ENCODE measurements around the gene MAN1A1.

MAN1A1 gene

GRCh38 chr6:119322715-119323350, 26.7 kb downstream of the MAN1A1 start:
- Histone ChIP-seq H3K9me3 (no peaks in the 10 kb centered on the region), H3K4me1 (no peaks in the 10 kb centered on the region), H3K27me3 (no peaks in the 10 kb centered on the region), H3K36me3 (peaks cover 0 to 16% (median 0%) of the 10 kb centered on the region in 3 donors), H3K4me3 (no peak overlapping the region), H3K27ac (no peak overlapping the region)
- intact Hi-C loops (cut with DNase I; ENCODE audit: low total_unique reads) = no loop called here
- no peak for TF ChIP-seq CTCF (IDR thresholded peaks at IDR 0.05)
- DNase-seq = no peak

GRCh38 chr6:119322034-119322433, 27.5 kb downstream of the MAN1A1 start:
- TF ChIP-seq CTCF (IDR thresholded peaks at IDR 0.05) = no peak
- Histone ChIP-seq H3K27ac (no peak overlapping the region), H3K36me3 (peaks cover 0 to 15% (median 0%) of the 10 kb centered on the region in 3 donors), H3K27me3 (no peaks in the 10 kb centered on the region), H3K4me3 (no peak overlapping the region), H3K4me1 (no peaks in the 10 kb centered on the region), H3K9me3 (no peaks in the 10 kb centered on the region)
- intact Hi-C loops (cut with DNase I; ENCODE audit: low total_unique reads) = no loop called here
- DNase-seq = no peak

GRCh38 chr6:119319694-119320093, 29.9 kb downstream of the MAN1A1 start:
- TF ChIP-seq CTCF (IDR thresholded peaks at IDR 0.05) = no peak
- H3K27ac ChIP-seq = no peak overlapping the region
- DNase-seq = no peak
- no peak overlapping the region for H3K4me3 ChIP-seq
- no peaks in the 10 kb centered on the region for H3K27me3 ChIP-seq
- intact Hi-C loops (cut with DNase I; ENCODE audit: low total_unique reads) = no loop called here
- H3K36me3 ChIP-seq = no peaks in the 10 kb centered on the region
- H3K4me1 ChIP-seq = peaks cover 0 to 13% (median 6%) of the 10 kb centered on the region in 4 donors
- no peaks in the 10 kb centered on the region for H3K9me3 ChIP-seq

- no peak overlapping the region for H3K27ac ChIP-seq
- H3K27me3 ChIP-seq = no peaks in the 10 kb centered on the region
- no peak overlapping the region for H3K4me3 ChIP-seq
- intact Hi-C loops (cut with DNase I; ENCODE audit: low total_unique reads) = no loop called here
- no peak for TF ChIP-seq CTCF (IDR thresholded peaks at IDR 0.05)
- peaks cover 0 to 22% (median 10%) of the 10 kb centered on the region in 4 donors for H3K4me1 ChIP-seq
- no peak for DNase-seq
- H3K9me3 ChIP-seq = no peaks in the 10 kb centered on the region
- no peaks in the 10 kb centered on the region for H3K36me3 ChIP-seq
These were observed 30.8 kb downstream of the MAN1A1 start for GRCh38 chr6:119318730-119319129.

DNA sequence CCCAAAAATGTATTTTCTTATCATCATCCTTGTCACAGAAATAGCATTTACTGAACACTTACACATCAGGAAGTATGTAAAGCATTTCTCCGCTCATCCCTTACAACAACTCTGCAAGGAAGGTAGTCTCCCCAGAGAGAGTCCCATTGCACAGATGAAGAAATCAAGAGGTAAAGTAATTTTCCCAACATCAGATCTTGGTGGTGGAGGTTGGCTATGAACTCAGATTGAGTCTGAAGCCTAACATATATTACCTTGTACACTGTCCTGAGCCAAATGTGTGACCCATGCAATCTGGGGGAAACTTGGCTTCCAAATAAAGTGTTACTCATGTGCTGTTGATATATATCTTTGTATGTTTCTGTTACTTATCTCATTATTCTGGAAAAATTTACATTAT, 31.4 kb downstream of the MAN1A1 start:
- intact Hi-C loops (cut with DNase I; ENCODE audit: low total_unique reads) = no loop called here
- Histone ChIP-seq H3K27me3 (no peaks in the 10 kb centered on the region), H3K27ac (no peak overlapping the region), H3K4me1 (peaks cover 0 to 22% (median 10%) of the 10 kb centered on the region in 4 donors), H3K36me3 (no peaks in the 10 kb centered on the region), H3K9me3 (no peaks in the 10 kb centered on the region), H3K4me3 (no peak overlapping the region)
- TF ChIP-seq CTCF (IDR thresholded peaks at IDR 0.05) = no peak
- no peak for DNase-seq

- H3K4me1 ChIP-seq = peaks cover 0 to 22% (median 10%) of the 10 kb centered on the region in 4 donors
- no peak for TF ChIP-seq CTCF (IDR thresholded peaks at IDR 0.05)
- no peaks in the 10 kb centered on the region for H3K27me3 ChIP-seq
- no peak overlapping the region for H3K4me3 ChIP-seq
- no peaks in the 10 kb centered on the region for H3K36me3 ChIP-seq
- intact Hi-C loops (cut with DNase I; ENCODE audit: low total_unique reads) = no loop called here
- no peaks in the 10 kb centered on the region for H3K9me3 ChIP-seq
- H3K27ac ChIP-seq = no peak overlapping the region
- no peak for DNase-seq
These were observed 32.6 kb downstream of the MAN1A1 start for GRCh38 chr6:119317007-119317406.
